Coronary artery (tissue), 2 donors: ENCODE measurements around the gene TTC33.

Experiments used
- DNase-seq: peaks from one replicate; pipeline ENCODE4 v3.0.0-alpha.2; 2017; ENCODE audit warnings: low spot score
- H3K27ac ChIP-seq, 2 donors: fragments of 200-600 bp; sonication (generic); one replicate each; pipeline ENCODE4 v1.5.1; 2016 to 2019
- H3K4me3 ChIP-seq: fragments of 200-600 bp; sonication (generic); 2 replicates; pipeline ENCODE4 v1.5.1; 2016; ENCODE audit warnings: mild to moderate bottlenecking, moderate library complexity
- CTCF ChIP-seq: fragments of 200-600 bp; sonication (generic); IDR thresholded peaks from one replicate; pipeline ENCODE4 v1.5.1; 2019; ENCODE audit warnings: antibody characterized with exemption

The TTC33 gene

GRCh38 chr5:40484495-40484894 is 271.3 kb downstream of the TTC33 start:
- no peak overlapping the region for H3K4me3 ChIP-seq
- no peak for DNase-seq
- H3K27ac ChIP-seq, result no peak overlapping the region
- no peak for TF ChIP-seq CTCF

GRCh38 chr5:40483316-40483715 is 272.4 kb downstream of the TTC33 start:
- DNase-seq, result no peak
- Histone ChIP-seq H3K4me3 (no peak overlapping the region), H3K27ac (no peak overlapping the region)
- no peak for TF ChIP-seq CTCF

GRCh38 chr5:40481241-40481640 is 274.5 kb downstream of the TTC33 start:
- no peak overlapping the region for H3K4me3 ChIP-seq
- DNase-seq, result no peak
- no peak for TF ChIP-seq CTCF
- H3K27ac ChIP-seq, result no peak overlapping the region

- no peak for DNase-seq
- H3K27ac ChIP-seq, result no peak overlapping the region
- no peak for TF ChIP-seq CTCF
These were observed 275.4 kb downstream of the TTC33 start for GRCh38 chr5:40480392-40480791.

GRCh38 chr5:40479939-40480338 is 275.8 kb downstream of the TTC33 start:
- no peak overlapping the region for H3K27ac ChIP-seq
- H3K4me3 ChIP-seq, result no peak overlapping the region
- DNase-seq, result no peak
- no peak for TF ChIP-seq CTCF

More at GRCh38 chr5:40480392-40480791, 275.4 kb downstream of the TTC33 start:
- no peak overlapping the region for H3K4me3 ChIP-seq

- DNase-seq, result no peak
- no peak for TF ChIP-seq CTCF
- Histone ChIP-seq H3K27ac (no peak overlapping the region), H3K4me3 (no peak overlapping the region)
These were observed 277.0 kb downstream of the TTC33 start for GRCh38 chr5:40478766-40479165.

- DNase-seq, result no peak
- no peak for TF ChIP-seq CTCF
- no peak overlapping the region for H3K4me3 ChIP-seq
- H3K27ac ChIP-seq, result no peak overlapping the region
These were observed 277.8 kb downstream of the TTC33 start for GRCh38 chr5:40477856-40478546.
